ENCODE data around the gene AKAP13.

Gene AKAP13

DNA sequence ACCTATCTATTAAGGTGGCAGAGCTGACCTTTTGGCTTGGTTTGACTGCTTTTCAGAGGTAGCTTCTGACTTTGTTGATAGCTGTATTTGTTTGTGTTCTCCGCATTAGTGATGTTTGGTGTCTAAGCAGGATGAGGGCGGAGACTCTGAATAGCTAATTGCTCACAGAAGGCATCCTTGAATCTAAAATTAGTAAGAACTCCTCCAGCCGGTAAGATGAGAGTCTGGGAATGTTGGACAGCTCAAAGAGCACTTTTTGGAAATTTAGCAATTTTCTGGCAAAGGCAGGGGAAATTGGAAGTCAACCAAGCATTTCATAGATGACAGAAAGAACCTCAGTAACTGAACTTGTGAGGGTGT is 240.3 kb downstream of the AKAP13 start:
- in situ Hi-C loops (cut with MboI; ENCODE audit: low pct_unique_long_range_greater_than_20kb, low sequenced_read_pairs) = no loop called here

GRCh38 chr15:85621094-85621493 is 240.7 kb downstream of the AKAP13 start:
- DNase-seq = no peak
- in situ Hi-C loops (cut with MboI; ENCODE audit: low pct_unique_long_range_greater_than_20kb, low sequenced_read_pairs) = no loop called here

More for the DNA sequence above, 240.3 kb downstream of the AKAP13 start:
- DNase-seq = no peak

- in situ Hi-C loops (cut with MboI; ENCODE audit: low pct_unique_long_range_greater_than_20kb, low sequenced_read_pairs) = no loop called here
- DNase-seq = no peak
Measured at GRCh38 chr15:85622221-85622831, 241.9 kb downstream of the AKAP13 start.

DNA sequence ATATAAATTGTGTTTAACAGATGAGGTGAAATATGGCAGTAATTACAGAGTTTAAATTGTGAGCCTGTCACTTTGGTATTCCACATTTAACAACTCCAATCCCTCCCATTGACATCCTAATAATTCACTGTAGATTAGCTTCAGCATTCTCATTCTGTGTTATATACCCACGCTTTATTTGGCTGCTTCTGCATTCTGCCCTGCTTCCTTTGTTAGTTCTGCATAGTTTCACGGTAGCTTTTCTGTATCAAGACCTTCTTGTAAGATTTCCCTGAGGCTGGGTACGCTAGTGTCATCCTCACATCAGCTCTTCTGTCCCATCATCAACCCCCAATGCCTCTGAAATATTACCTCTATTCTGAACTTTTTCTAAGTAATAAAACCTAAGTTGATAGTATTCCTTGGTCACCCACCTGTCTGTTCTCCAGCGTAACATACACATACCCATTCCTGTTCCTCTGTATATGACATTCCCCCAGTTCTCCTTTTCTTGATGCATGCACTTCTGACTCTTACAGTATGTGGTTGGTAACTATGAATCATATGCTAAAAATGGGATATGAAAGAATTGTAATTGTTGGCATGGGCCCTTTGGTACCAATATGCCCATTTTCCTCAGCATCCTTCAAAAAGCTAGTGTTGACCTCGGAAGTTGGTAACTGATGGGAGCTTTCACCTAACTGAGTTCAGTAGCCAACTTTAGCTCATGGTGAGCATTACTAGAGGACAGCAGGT is 243.1 kb downstream of the AKAP13 start:
- peak; percentile 46 for DNase-seq
- in situ Hi-C loops (cut with MboI; ENCODE audit: low pct_unique_long_range_greater_than_20kb, low sequenced_read_pairs) = no loop called here

DNA sequence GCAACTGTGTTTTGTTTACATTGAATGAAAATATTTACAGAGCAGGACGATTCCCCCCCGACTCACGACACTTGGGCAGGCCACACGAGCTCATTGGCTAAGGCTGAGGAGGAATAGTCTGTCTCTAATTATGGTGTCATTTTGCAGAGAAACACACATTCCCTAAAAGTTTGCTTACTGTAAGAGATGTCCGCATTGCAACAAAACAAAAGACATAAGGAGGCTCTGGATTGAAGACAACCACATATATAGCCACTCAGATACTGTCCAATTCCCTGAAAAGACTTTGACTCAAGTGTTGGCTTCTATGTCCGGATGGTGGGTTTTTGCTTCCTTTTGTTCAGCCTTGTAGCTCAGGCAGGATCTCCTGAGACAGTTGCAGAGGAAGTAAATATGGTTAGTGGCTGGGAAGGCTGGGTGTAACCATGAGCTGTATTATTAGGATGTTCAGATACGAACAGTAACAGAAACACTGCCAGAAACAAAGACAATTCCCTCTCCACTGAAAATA is 243.9 kb downstream of the AKAP13 start:
- in situ Hi-C loops (cut with MboI; ENCODE audit: low pct_unique_long_range_greater_than_20kb, low sequenced_read_pairs) = no loop called here
- peak; percentile 71 for DNase-seq

DNA sequence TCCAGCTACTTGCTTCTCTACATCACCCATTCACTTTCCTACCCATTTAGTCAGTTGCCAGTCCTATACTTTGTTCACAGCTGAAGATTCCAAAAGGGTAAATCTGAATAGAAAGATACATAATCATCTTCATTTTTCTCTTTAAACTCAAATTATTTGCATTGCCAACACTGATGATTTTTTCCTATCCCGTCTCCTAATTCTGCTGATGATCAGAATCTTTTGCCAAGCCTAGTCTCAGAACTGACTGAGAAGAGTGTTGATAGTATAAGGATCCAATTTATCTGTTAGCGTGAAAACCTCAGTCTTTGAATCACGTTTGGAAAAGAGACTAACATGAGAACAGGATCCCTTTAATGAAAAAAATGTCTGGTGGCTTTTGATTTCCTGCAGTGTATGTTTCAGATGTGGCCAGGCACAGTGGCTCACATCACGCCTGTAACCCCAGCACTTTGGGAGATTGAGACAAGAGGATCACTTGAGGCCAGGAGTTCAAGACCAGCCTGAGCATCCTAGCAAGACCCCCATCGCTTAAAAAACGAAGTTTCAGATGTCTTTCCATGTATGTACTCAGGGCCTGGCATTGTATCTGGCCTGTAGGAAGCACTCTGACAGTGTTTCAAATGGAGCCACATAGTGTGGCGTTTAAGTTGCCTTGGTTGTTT is 244.9 kb downstream of the AKAP13 start:
- in situ Hi-C loops (cut with MboI; ENCODE audit: low pct_unique_long_range_greater_than_20kb, low sequenced_read_pairs) = no loop called here
- no peak for DNase-seq

- DNase-seq = no peak
- in situ Hi-C loops (cut with MboI; ENCODE audit: low pct_unique_long_range_greater_than_20kb, low sequenced_read_pairs) = no loop called here
Measured at GRCh38 chr15:85625856-85626255, 245.5 kb downstream of the AKAP13 start.

DNA sequence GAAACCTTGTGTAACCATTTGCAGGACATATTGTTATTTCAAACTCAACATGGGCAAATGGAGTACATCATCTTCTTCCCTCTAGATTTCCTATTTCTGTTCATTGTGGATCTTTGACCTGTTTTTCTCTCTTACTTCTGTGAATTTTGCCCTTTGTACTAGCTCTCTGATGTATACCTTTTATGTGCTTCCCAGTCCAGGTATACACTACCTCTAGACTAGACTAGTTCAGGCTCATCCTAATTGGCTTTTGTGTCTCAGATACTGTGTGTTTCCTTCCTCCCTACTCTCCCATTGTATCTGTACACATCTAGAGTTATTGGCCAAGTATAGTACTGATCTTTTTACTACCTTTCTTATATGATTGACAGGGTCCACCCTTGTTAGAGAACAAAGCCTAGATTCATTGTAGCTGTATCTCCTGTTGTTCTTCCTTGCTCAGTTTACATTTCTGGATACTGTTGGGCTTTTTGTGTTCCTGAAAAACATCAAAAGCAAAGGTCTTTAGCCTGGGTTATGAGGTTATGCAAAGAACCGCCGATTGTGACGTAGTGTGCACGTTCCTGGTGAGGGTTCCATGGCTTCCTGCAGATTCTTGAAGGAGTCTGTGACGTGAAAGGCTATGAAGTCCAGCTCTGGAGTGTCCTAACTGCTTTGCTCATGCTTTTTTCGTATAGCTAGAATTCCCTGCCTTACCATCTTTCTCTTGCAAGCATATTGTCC is 247.0 kb downstream of the AKAP13 start:
- DNase-seq = no peak
- in situ Hi-C loops (cut with MboI; ENCODE audit: low pct_unique_long_range_greater_than_20kb, low sequenced_read_pairs) = no loop called here

GRCh38 chr15:85630311-85630710 is 249.9 kb downstream of the AKAP13 start:
- in situ Hi-C loops (cut with MboI; ENCODE audit: low pct_unique_long_range_greater_than_20kb, low sequenced_read_pairs) = no loop called here

GRCh38 chr15:85631018-85631417 is 250.6 kb downstream of the AKAP13 start:
- in situ Hi-C loops (cut with MboI; ENCODE audit: low pct_unique_long_range_greater_than_20kb, low sequenced_read_pairs) = no loop called here

More at GRCh38 chr15:85630311-85630710, 249.9 kb downstream of the AKAP13 start:
- DNase-seq = no peak

GRCh38 chr15:85632014-85632413 is 251.6 kb downstream of the AKAP13 start:
- DNase-seq = no peak
- in situ Hi-C loops (cut with MboI; ENCODE audit: low pct_unique_long_range_greater_than_20kb, low sequenced_read_pairs) = no loop called here

More at GRCh38 chr15:85631018-85631417, 250.6 kb downstream of the AKAP13 start:
- DNase-seq = no peak

GRCh38 chr15:85633859-85634258 is 253.5 kb downstream of the AKAP13 start:
- in situ Hi-C loops (cut with MboI; ENCODE audit: low pct_unique_long_range_greater_than_20kb, low sequenced_read_pairs) = no loop called here

GRCh38 chr15:85636351-85636750 is 255.9 kb downstream of the AKAP13 start:
- in situ Hi-C loops (cut with MboI; ENCODE audit: low pct_unique_long_range_greater_than_20kb, low sequenced_read_pairs) = no loop called here
- no peak for DNase-seq

More at GRCh38 chr15:85633859-85634258, 253.5 kb downstream of the AKAP13 start:
- no peak for DNase-seq

- in situ Hi-C loops (cut with MboI; ENCODE audit: low pct_unique_long_range_greater_than_20kb, low sequenced_read_pairs) = no loop called here
Measured at GRCh38 chr15:85639752-85640381, 259.5 kb downstream of the AKAP13 start.

DNA sequence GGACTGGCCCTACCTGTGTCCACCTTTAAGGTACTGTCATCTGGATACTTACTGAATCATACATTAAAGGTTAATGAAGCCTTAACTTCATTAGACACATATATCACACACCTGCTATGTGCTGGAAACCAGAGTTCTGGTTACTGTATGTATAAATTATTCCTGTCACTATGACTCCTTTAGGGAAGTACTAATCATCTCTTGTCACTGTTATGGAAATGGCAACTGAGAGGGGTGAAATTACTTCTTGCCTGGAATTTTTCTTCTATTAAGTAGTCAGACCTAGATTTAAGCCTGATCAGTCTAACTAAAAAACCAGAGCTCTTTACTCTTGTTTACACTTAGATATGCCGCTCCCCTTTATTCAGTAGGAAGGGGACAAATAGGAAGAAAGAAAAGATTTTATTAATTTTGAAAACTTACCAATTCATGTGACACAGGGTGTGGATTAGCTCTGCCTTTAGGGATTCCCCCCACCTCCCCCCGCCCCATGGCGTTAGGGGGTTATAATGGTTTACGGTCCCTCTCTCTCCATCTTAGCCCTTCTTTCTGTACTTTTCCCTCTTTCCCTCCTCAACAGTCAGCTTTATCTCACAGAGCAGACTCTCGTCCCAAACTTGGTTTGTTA is 261.8 kb downstream of the AKAP13 start:
- in situ Hi-C loops (cut with MboI; ENCODE audit: low pct_unique_long_range_greater_than_20kb, low sequenced_read_pairs) = no loop called here
- DNase-seq = no peak

More at GRCh38 chr15:85639752-85640381, 259.5 kb downstream of the AKAP13 start:
- no peak for DNase-seq

DNA sequence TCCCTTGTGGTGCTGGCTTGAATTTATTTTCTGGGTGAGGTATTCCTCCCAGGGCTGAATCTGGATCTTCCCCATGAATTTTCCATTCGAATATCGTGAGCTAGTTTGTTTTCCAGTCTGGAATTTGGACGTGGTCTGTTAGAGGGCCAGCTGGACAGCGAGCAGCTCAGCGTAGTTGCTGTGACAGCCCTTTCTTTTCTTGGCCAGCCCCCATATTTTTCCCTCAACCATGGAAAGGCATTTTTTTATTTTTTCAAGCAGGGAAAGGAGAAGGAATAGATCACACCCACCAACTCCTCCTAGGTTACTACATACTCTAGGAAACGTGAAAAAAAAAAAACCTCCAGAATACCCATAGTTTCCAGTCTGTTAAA is 262.3 kb downstream of the AKAP13 start:
- DNase-seq = no peak
- in situ Hi-C loops (cut with MboI; ENCODE audit: low pct_unique_long_range_greater_than_20kb, low sequenced_read_pairs) = no loop called here

DNA sequence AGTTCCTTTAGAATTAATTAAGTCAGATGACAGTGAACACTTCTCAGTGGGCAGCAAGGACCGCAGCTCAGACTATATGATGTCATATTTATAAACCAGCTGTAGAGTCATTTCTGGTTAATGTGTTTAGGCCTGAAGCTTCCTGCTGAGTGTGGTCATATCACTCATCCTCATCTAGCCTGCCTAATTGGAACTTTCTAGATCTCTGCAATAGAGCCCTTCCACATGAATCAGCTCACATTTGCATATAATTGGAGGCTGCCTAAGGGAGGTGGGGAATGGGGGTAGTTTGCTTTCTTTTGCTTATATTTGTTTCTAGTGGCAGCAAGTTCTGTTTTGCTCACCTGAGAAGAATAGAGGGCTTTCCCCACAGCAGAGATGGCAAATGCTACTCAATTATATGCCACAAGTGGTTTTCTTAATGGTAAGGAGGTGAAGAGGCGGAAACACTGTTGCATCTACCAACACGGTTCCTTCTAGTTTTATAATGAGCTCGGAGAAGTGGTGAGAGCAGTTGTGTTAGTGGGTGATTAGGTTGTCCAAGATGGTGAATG is 266.2 kb downstream of the AKAP13 start:
- DNase-seq = peak; percentile 62
- in situ Hi-C loops (cut with MboI; ENCODE audit: low pct_unique_long_range_greater_than_20kb, low sequenced_read_pairs) = no loop called here

DNA sequence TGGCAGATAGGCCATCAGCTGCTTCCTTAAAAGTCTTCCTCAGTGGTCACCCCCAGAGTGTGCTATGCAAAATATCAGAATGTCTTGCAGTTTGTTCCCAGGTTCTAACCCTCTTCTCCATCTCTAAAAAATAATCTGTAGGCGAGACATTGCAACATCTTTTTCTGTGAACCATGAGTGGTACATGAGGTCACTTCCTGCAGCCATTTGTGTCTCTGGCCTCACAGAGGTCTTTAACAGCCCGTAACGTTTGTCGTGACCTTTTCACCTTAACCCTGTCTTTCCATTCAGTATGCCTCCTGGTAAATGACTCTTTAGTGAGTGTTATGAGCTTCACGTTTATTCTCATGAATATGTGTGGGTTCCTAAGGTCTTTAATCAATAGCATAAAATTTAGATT is 269.0 kb downstream of the AKAP13 start:
- peak; percentile 83 for DNase-seq

More for the DNA sequence above, 269.0 kb downstream of the AKAP13 start:
- in situ Hi-C loops (cut with MboI; ENCODE audit: low pct_unique_long_range_greater_than_20kb, low sequenced_read_pairs) = no loop called here

All from KBM-7 (cell line).